ENCODE measurements around the gene KLHL6. TPM values are rescaled to one million over a fixed set of nuclear protein-coding genes. Genes with fewer than 3 reads are reported as not detected.
"Not testable (repeated sequence)": the region's sequence is repeated elsewhere in the genome, so short reads cannot be mapped to it uniquely, and the experiment has no call there.

The KLHL6 gene
- total RNA-seq, 1 donor from 2014 or later, result 0.41 TPM

- not testable (repeated sequence) for DNase-seq (ENCODE audit: low spot score in 2 of 2); FAIRE-seq
Measured at GRCh38 chr3:183511286-183512131, 44.0 kb downstream of the KLHL6 start.

- no peak for FAIRE-seq
- no peak for DNase-seq (ENCODE audit: low spot score in 2 of 2)
Measured at GRCh38 chr3:183508821-183509220, 46.7 kb downstream of the KLHL6 start.

DNA sequence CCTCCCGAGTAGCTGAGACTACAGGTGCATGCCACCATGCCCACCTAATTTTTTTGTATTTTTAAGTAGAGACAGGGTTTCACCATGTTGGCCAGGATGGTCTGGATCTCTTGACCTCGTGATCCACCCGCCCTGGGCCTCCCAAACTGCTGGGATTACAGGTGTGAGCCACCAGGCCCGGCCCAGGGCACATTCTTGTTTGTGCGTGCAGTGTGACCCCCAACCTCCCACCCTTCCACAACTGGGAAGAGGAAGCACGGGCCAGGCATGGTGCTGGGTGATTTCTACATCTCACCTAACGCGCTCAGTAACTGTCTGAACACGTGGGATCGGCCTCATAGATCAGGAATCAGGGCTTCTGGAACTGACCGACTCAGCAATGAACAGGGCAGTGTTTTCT lies 48.0 kb downstream of the KLHL6 start:
- DNase-seq (ENCODE audit: low spot score in 2 of 2), result no peak
- FAIRE-seq, result no peak

- DNase-seq (ENCODE audit: low spot score in 2 of 2) (no peak), FAIRE-seq (no peak)
Measured at GRCh38 chr3:183506674-183507320, 48.7 kb downstream of the KLHL6 start.

DNA sequence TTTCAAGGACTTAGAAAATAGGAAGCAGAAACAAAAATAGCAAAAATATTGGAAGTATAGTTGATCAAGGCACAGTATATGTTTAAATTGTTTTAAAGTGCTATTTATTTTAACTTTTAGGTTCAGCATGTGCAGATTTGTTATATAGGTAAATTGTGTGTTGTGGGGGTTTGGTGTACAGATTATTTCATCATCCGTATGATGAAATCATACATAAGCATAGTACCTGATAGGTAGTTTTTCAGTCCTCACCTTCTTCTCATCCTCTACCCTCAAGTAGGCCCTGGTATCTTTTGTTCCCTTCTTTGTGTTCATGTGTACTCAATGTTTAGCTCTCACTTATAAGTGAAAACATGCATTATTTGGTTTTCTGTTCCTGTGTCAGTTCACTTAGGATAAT lies 50.9 kb downstream of the KLHL6 start:
- FAIRE-seq (no peak), DNase-seq (ENCODE audit: low spot score in 2 of 2) (no peak)

DNA sequence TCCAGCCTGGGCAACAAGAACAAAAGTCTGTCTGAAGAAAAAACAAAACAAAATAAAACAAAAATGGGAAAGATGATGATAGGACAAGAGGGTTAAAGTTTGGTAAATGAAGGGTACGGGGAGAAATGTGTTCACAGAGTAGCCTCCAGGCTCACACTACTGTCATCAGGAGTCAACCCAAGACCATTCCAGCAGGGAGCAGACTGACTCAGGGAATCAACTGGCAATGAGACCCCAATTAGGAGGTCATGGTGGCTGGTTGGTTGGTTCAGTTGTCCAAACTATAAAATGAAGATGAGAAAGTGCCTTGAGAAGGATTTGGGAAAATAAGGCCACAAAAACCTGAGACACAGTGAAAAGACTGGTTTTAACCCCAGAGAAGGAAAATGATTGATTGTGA lies 51.8 kb downstream of the KLHL6 start:
- FAIRE-seq (no peak), DNase-seq (ENCODE audit: low spot score in 2 of 2) (no peak)

GRCh38 chr3:183502237-183503181 lies 53.0 kb downstream of the KLHL6 start:
- DNase-seq (ENCODE audit: low spot score in 2 of 2), result peak; percentile 32 to 47
- FAIRE-seq, result no peak

- DNase-seq (ENCODE audit: low spot score in 2 of 2) (no peak), FAIRE-seq (no peak)
Measured at GRCh38 chr3:183500981-183501704, 54.4 kb downstream of the KLHL6 start.

DNA sequence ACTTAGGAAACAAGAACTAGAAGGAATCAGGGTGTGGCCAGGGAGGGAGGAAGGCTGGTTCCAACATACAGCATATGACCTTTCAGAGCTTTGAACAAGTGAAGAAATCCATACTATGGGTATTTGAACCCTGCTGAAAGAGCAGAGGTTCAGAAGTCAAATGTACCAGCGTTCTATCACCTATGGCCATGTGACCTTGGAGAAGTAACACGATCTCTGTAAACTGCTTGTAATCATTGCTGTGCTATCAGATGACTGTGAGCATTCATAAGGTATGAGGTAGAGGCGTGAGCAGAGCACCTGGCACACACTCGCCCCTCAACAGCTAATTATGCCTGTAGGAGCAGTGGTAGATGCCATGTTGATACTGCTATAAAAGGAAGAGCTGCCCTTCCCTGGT lies 55.2 kb downstream of the KLHL6 start:
- FAIRE-seq, result no peak
- no peak for DNase-seq (ENCODE audit: low spot score in 2 of 2)

DNA sequence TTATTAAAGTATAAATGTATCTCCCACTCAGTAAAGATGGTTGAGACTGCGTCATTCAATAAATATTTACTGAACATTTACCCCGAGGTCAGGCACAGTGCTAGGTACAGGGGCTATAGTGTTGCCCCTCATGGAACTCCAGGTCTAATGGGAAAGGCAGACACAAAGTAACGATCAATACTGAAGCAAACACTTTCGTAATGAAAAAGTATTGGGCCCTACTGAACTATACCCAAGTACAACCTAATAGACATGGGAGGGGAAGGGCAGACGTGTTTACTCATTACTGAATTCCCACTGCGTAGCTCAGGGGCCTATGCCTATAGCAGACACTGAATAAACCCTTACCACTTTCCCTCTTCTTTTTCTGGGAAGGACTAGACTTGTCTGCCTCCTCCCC lies 56.9 kb downstream of the KLHL6 start:
- no peak for FAIRE-seq
- DNase-seq (ENCODE audit: low spot score in 2 of 2), result no peak

DNA sequence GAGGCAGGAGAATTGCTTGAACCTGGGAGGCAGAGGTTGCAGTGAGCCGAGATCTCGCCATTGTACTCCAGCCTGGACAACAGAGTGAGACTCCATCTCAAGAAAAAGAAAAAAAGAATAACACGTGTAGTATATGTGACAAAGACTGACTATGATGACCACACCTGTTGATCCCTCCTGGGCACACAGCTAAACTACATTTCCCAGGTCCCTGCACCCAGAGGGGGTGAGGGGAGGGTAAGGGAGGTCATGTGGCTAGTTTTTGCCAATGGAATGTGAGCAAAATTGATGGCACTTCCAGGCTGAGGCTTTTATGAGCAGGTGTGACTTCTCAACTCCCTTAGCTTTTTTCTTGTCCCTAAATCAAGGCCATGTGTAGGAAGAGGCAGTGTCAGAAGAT lies 58.2 kb downstream of the KLHL6 start:
- DNase-seq (ENCODE audit: low spot score in 2 of 2), result no peak
- FAIRE-seq, result no peak

- FAIRE-seq, result no peak
- DNase-seq (ENCODE audit: low spot score in 2 of 2), result no peak
Measured at GRCh38 chr3:183496311-183496710, 59.2 kb downstream of the KLHL6 start.

- DNase-seq (ENCODE audit: low spot score in 2 of 2) (no peak), FAIRE-seq (no peak)
Measured at GRCh38 chr3:183494341-183494740, 61.2 kb downstream of the KLHL6 start.

- no peak for DNase-seq (ENCODE audit: low spot score in 2 of 2)
- no peak for FAIRE-seq
Measured at GRCh38 chr3:183493296-183494045, 62.0 kb downstream of the KLHL6 start.

DNA sequence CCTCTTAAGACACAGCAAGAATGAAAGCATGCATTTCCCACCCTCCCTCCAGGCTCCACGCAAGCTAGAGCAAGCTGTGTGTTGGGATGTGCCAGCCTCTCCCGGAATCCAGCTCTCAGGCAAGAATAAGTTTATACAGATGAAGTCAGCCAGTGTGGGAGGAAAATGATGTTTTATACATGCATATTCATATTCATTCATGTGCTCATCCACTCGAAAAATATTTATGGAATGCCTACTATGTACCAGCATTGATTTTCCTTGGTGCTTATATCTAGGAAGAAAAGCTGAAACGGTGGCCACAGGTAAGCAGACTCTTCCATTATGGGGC lies 62.7 kb downstream of the KLHL6 start:
- DNase-seq (ENCODE audit: low spot score in 2 of 2) (no peak), FAIRE-seq (no peak)

DNA sequence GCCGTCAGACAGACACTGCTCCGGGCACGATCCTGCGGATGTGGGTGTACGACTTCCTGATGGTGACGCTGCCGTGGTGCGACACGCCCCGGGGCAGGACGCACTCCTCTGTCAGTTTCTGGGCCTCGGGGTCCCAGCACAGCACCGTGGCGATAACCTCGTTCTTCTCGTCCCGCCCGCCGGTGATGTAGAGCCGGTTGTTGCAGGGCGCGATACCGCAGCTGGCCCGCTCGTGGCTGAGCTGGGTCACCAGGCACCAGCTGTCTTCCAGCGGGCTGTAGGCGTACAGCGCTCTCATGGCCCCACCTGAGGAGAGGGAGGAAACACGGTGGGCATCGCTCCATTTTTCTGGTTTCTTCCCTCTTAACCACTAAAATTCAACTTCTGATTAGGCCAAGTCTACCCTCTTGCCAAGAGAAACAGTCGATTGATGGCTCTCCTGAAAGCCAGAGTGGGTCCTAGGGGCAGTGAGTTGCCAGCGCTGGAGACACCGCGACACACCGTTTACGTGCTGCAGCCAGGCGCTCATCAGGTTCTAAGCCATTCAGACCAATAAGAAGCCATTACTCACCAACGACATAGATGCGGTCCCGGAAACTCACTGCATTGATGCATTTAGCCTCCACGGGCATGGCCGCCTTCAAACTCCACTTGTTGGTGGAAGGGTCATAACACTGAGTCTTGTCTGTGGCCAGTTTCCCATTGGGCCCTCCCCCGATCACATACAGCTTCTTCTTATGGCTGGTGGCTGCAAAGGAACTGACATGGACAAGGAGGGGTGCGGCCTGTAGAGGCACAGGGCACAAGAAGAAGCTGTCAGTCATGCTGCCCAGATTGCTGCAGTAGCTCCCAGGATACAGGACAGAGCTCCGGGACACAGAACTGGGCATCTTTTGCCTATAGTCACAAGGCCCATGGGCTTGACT lies 63.3 kb downstream of the KLHL6 start:
- FAIRE-seq (no peak), DNase-seq (ENCODE audit: low spot score in 2 of 2) (no peak)

GRCh38 chr3:183491109-183491922 lies 64.2 kb downstream of the KLHL6 start:
- DNase-seq (ENCODE audit: low spot score in 2 of 2) (no peak), FAIRE-seq (no peak)

- no peak for DNase-seq (ENCODE audit: low spot score in 2 of 2)
- no peak for FAIRE-seq
Measured at GRCh38 chr3:183490653-183491052, 64.9 kb downstream of the KLHL6 start.
